Common myeloid progenitor, CD34-positive (primary cell): Measurements from ENCODE around the gene ELAVL4.
A peak's percentile ranks its signal among the peaks of the same experiment; 100 is the strongest.

Experiments
- CTCF ChIA-PET: fragments of 350-600 bp; sonication (Branson Sonifier 250); formaldehyde crosslinking; loops from one replicate; lab custom pipeline; 2021; ENCODE audit warnings: antibody characterized with exemption; lab: Charles Lee
- POLR2A ChIA-PET: fragments of 350-600 bp; sonication (Branson Sonifier 250); formaldehyde crosslinking; loops from one replicate; lab custom pipeline; 2021; ENCODE audit warnings: antibody characterized with exemption; lab: Charles Lee
- DNase-seq, 3 donors: peaks; one replicate each; pipeline versions ENCODE4 v3.0.0 to v3.0.0-alpha.2; 2013
- H3K27ac ChIP-seq, 2 experiments: 1 replicate in 1 of 2; 2 replicates in 1 of 2; pipeline ENCODE4 v1.7.0; 2013; ENCODE audit warnings: inconsistent platforms in 2 of 2, low read length in 2 of 2, mild to moderate bottlenecking in 2 of 2, low read depth in 1 of 2, moderate library complexity in 1 of 2; ENCODE audit not compliant: severe bottlenecking in 2 of 2, insufficient read depth in 1 of 2, poor library complexity in 1 of 2
- H3K27me3 ChIP-seq, 5 experiments: replicated peaks in 2 of 5; 1 replicate in 3 of 5; 2 replicates in 2 of 5; pipeline versions ENCODE4 v1.6.1 to v1.7.0; 2013; ENCODE audit warnings: low read length in 4 of 5, mild to moderate bottlenecking in 2 of 5, moderate library complexity in 2 of 5, inconsistent platforms in 1 of 5; ENCODE audit not compliant: insufficient read depth in 5 of 5, control insufficient read depth in 4 of 5
- H3K36me3 ChIP-seq, 4 experiments: 1 replicate in 2 of 4; 2 replicates in 2 of 4; pipeline versions ENCODE4 v1.6.1 to v1.7.0; 2013; ENCODE audit warnings: low read length in 3 of 4, control low read depth in 1 of 4, mild to moderate bottlenecking in 1 of 4; ENCODE audit not compliant: control insufficient read depth in 4 of 4, insufficient read depth in 4 of 4
- H3K4me1 ChIP-seq, 4 experiments: 1 replicate in 3 of 4; 2 replicates in 1 of 4; pipeline versions ENCODE4 v1.6.1 to v1.7.1; 2013; ENCODE audit warnings: low read length in 3 of 4, mild to moderate bottlenecking in 3 of 4, control low read depth in 1 of 4, inconsistent platforms in 1 of 4, moderate library complexity in 1 of 4; ENCODE audit not compliant: control insufficient read depth in 4 of 4, insufficient read depth in 4 of 4; ENCODE audit errors: control extremely low read depth in 1 of 4
- H3K4me3 ChIP-seq, 7 experiments: 1 replicate in 4 of 7; 2 replicates in 3 of 7; pipeline versions ENCODE4 v1.5.1 to v1.7.0; 2013; ENCODE audit warnings: mild to moderate bottlenecking in 7 of 7, low read length in 6 of 7, moderate library complexity in 6 of 7, inconsistent platforms in 2 of 7, low read depth in 2 of 7, control low read depth in 1 of 7; ENCODE audit not compliant: insufficient read depth in 4 of 7, control insufficient read depth in 1 of 7; ENCODE audit errors: extremely low read depth in 1 of 7
- H3K9me3 ChIP-seq, 5 experiments: 1 replicate in 4 of 5; 2 replicates in 1 of 5; pipeline versions ENCODE4 v1.6.1 to v1.7.1; 2013; ENCODE audit warnings: low read length in 4 of 5, mild to moderate bottlenecking in 2 of 5, inconsistent platforms in 1 of 5, low read depth in 1 of 5, moderate library complexity in 1 of 5; ENCODE audit not compliant: control insufficient read depth in 4 of 5, insufficient read depth in 2 of 5; ENCODE audit errors: control extremely low read depth in 1 of 5
- WGBS: methylation state at CpG from one replicate; pipeline ENCODE4 v1.1.5; 2013; ENCODE audit not compliant: insufficient coverage; 5-methylcytosine and 5-hydroxymethylcytosine counted together

ELAVL4 gene

DNA sequence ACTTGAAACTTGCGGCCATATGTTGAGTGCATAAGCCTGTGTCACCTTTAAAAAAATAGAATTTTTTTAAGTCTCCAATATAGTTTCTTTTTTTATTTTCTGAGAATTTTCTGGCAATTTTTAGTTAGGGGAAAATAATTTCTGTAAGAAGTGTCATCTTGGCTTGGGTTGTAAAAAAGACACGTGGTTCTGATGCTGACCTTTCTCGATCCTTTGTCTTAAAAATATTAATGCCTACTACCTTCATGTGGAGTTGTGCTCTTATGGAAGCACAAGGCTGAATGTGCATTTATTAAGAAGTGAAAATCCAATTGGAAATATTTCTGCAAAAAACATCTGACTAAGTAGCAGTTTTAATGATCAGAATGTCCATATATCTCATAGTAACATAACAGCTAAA is 3.5 kb downstream of the ELAVL4 start:
- no peak overlapping the region for H3K27ac ChIP-seq
- ChIA-PET POLR2A (no interaction called here), CTCF (no interaction called here)
- no peaks in the 10 kb centered on the region for H3K36me3 ChIP-seq
- no peaks in the 10 kb centered on the region for H3K9me3 ChIP-seq
- peaks cover 3 to 24% (median 22%) of the 10 kb centered on the region in 4 experiments for H3K4me1 ChIP-seq
- H3K27me3 ChIP-seq: no peaks in the 10 kb centered on the region
- 100% methylated on average over 2 of the region's 3 CpGs for WGBS
- DNase-seq: no peak
- no peak overlapping the region for H3K4me3 ChIP-seq

DNA sequence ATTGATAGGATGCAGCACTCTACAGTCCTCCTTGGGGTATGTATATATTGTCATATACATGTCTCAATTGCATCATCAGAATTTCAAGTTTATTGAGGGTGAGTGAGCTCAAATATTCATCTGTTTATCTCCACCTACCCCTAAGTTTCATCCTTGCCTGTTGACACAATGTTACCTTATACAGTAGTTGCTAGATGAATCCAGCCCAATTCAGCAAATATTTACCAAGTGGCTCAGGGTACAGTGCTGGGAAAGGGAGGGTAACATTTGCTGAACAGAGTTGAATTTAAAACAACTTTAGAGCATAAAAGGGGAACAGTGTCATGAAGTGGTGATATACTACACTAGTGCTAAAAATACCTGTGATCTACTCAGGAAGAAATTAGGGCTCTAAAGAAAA is 14.4 kb downstream of the ELAVL4 start:
- Histone ChIP-seq H3K9me3 (no peaks in the 10 kb centered on the region), H3K36me3 (no peaks in the 10 kb centered on the region), H3K27ac (no peak overlapping the region), H3K4me3 (peak overlapping the region in 1 of 7 experiments; percentile 17), H3K4me1 (peaks cover 3 to 14% (median 10%) of the 10 kb centered on the region in 4 experiments), H3K27me3 (no peaks in the 10 kb centered on the region)
- DNase-seq: peak in 1 of 3 donors; percentile 12
- ChIA-PET CTCF (no interaction called here), POLR2A (no interaction called here)

DNA sequence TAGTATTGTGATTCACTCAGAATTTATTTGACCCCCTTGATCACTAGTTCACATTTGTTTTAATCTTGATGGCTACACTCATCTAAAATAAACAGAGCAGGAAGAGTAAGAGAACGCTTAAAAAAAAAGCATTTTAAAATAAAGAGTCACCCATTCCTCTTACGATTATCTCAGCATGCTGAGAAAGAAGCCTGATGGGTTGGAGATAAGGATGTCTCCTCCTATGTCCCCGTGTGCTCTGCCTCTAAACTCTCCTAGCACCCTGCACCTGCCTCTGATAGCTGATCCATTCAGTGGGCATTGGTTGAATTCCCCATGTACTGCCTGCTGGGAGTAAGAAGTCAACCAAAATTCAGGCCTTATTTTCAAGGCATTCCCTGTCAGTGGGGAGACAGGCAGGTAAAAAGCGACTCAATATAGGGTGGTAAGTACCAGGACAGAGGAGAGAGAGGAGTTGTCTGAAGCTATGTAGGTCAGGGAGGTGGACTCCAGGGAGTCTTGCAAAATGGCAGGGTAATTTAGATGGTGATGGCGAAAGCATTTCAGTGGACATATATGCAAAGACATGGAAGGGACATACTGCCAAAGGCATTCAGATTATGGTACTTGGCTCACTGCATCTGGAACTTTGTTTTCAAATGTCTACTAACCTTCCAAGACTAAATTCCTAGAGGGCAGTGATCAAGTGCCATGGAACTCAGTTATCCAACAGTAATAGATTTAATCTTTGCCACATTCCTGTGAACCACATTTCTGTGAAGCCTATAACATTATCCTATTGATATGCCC is 18.4 kb downstream of the ELAVL4 start:
- Histone ChIP-seq H3K4me3 (no peak overlapping the region), H3K36me3 (no peaks in the 10 kb centered on the region), H3K27ac (no peak overlapping the region), H3K4me1 (peaks cover 3 to 14% (median 10%) of the 10 kb centered on the region in 4 experiments), H3K9me3 (no peaks in the 10 kb centered on the region), H3K27me3 (no peaks in the 10 kb centered on the region)
- ChIA-PET CTCF (no interaction called here), POLR2A (no interaction called here)
- WGBS: 100% methylated on average over 2 of the region's 5 CpGs
- no peak for DNase-seq

DNA sequence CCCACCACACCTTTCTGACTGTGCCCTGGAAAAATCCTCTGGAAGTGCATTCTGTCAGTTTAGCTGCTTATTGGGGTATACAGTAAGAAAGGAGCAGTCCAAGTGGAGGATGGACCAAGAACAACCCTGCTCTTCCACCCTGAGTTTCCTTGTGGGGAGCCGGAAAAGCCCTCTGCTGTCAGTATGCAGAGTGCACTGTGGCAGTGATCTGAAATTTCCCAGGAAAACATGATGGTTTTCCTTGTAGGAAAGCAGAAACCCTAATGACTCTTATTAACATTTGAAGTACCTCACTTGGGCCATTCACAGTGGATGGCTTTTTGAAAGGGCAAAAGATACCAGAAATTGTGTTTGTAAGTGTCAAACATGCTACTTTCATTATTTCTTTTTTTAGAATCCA is 20.5 kb downstream of the ELAVL4 start:
- CTCF ChIA-PET: no interaction called here
- H3K27me3 ChIP-seq: no peaks in the 10 kb centered on the region
- POLR2A ChIA-PET: no interaction called here

DNA sequence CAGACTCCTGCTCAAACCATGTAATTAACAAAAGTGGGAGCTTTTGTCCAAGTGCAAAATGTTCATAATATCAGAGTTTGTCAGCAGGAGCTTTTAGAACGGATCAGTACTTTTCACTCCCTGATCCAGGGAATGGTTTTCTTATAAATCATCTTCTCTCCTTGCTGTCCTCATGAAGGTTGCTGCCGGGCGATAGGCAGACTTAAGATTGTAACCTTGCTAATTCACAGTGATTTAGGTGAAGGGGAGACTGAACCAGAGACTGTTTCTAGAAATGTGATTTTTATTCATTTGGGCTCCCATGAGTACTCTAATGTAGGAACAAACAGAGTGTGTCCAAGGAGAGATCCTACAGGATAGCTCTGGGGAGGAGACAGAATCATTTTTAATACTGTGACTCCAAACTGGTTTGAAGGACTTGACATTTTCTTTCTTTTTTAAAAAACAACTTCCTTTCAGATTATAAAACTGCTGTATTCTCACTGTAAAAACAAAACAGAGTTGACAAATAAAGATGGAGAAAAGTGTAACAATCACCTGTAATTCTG is 23.7 kb downstream of the ELAVL4 start:
- no peaks in the 10 kb centered on the region for H3K27me3 ChIP-seq
- no peak for DNase-seq
- POLR2A ChIA-PET: no interaction called here
- H3K9me3 ChIP-seq: no peaks in the 10 kb centered on the region
- H3K4me3 ChIP-seq: no peak overlapping the region
- 100% methylated on average over 3 of the region's 3 CpGs for WGBS
- H3K36me3 ChIP-seq: no peaks in the 10 kb centered on the region
- peaks cover 0 to 4% (median 0%) of the 10 kb centered on the region in 4 experiments for H3K4me1 ChIP-seq
- CTCF ChIA-PET: no interaction called here
- H3K27ac ChIP-seq: no peak overlapping the region

More for the DNA sequence above, 20.5 kb downstream of the ELAVL4 start:
- Histone ChIP-seq H3K36me3 (no peaks in the 10 kb centered on the region), H3K27ac (no peak overlapping the region), H3K4me1 (peaks cover 0 to 1% (median 0%) of the 10 kb centered on the region in 4 experiments), H3K4me3 (no peak overlapping the region), H3K9me3 (no peaks in the 10 kb centered on the region)
- no peak for DNase-seq
- WGBS: 100% methylated on average over 1 of the region's 1 CpG

DNA sequence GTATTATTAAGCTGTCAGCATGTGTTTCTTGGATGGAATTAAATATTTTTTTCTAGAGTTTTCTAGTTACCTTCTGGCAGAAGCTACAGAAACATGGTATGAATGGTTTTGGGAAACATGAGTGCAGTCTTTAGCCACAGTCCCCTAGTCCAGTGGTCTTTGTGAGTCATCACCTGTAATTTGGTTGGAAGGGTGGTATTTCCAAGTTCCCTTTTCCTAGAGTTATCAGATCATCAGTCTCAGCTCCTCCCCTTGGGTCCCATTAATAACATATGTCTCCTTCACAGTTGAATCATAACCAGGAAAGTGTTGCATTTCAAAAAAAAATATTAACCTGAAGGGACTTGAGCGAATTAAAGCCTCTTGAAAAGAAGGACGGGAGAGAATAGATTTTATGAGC is 27.0 kb downstream of the ELAVL4 start:
- POLR2A ChIA-PET: no interaction called here
- Histone ChIP-seq H3K27ac (no peak overlapping the region), H3K4me1 (peaks cover 0 to 4% (median 0%) of the 10 kb centered on the region in 4 experiments), H3K9me3 (no peaks in the 10 kb centered on the region), H3K27me3 (no peaks in the 10 kb centered on the region), H3K4me3 (no peak overlapping the region), H3K36me3 (no peaks in the 10 kb centered on the region)
- WGBS: 93% methylated on average over 2 of the region's 2 CpGs
- peak; percentile 22 to 45 (median 36) for DNase-seq
- CTCF ChIA-PET: no interaction called here
